Neutrophil (primary cell): ENCODE measurements around the gene BICD1.

Source experiments
- H3K27ac ChIP-seq: fragments of 200-600 bp; sonication (generic); 2 replicates; pipeline ENCODE4 v1.5.1; 2016; ENCODE audit warnings: mild to moderate bottlenecking, moderate library complexity
- H3K27me3 ChIP-seq: fragments of 200-600 bp; sonication (generic); 2 replicates; pipeline ENCODE4 v1.6.0; 2016; ENCODE audit warnings: mild to moderate bottlenecking
- H3K36me3 ChIP-seq: fragments of 200-600 bp; sonication (generic); 2 replicates; pipeline ENCODE4 v1.5.1; 2017
- H3K4me1 ChIP-seq, 2 experiments: fragments of 200-600 bp in 1 of 2; sonication (generic) in 1 of 2; 1 replicate in 1 of 2; 2 replicates in 1 of 2; pipeline versions ENCODE4 v1.5.1 to v1.6.1; 2013 to 2016; ENCODE audit warnings: low read depth in 1 of 2, low read length in 1 of 2, mild to moderate bottlenecking in 1 of 2, moderate library complexity in 1 of 2; ENCODE audit not compliant: control insufficient read depth in 1 of 2, insufficient read depth in 1 of 2
- H3K4me3 ChIP-seq, 2 experiments: fragments of 200-600 bp in 1 of 2; sonication (generic) in 1 of 2; 1 replicate in 1 of 2; 2 replicates in 1 of 2; pipeline ENCODE4 v1.5.1; 2013 to 2016; ENCODE audit warnings: low read depth in 1 of 2, low read length in 1 of 2, mild to moderate bottlenecking in 1 of 2, moderate library complexity in 1 of 2
- H3K9me3 ChIP-seq: fragments of 200-600 bp; sonication (generic); 2 replicates; pipeline ENCODE4 v1.5.1; 2016
- CTCF ChIP-seq: fragments of 200-600 bp; sonication (generic); IDR thresholded peaks from 2 replicates; pipeline ENCODE4 v1.5.1; 2016; ENCODE audit warnings: antibody characterized with exemption

BICD1 gene

DNA sequence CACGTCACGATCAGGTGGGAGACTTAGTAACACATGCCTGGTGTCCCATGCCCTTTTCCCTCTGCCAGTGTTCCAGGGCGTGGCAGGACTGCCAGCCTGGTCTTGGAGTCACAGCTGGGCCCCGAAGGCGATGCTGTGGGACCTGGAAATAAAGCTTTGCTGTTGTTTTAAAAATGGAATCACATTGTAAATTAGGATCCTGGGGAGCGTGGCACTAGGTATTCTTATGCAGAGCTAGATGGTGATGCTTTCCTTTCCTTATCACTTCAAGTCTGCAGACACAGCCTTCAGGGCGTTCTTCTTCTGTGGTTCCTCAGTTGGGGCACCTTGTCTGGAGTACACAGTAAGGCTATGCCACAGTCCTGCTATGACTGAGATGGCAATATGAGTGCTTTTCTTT is 64.6 kb downstream of the BICD1 start:
- TF ChIP-seq CTCF = no peak
- no peaks in the 10 kb centered on the region for H3K27me3 ChIP-seq
- no peak overlapping the region for H3K27ac ChIP-seq
- no peak overlapping the region for H3K4me3 ChIP-seq
- no peaks in the 10 kb centered on the region for H3K36me3 ChIP-seq
- H3K9me3 ChIP-seq = peaks cover under 1% of the 10 kb centered on the region
- H3K4me1 ChIP-seq = no peaks in the 10 kb centered on the region

GRCh38 chr12:32176606-32177005 is 70.0 kb downstream of the BICD1 start:
- Histone ChIP-seq H3K27me3 (no peaks in the 10 kb centered on the region), H3K27ac (no peak overlapping the region), H3K4me3 (no peak overlapping the region), H3K4me1 (no peaks in the 10 kb centered on the region), H3K36me3 (no peaks in the 10 kb centered on the region), H3K9me3 (no peaks in the 10 kb centered on the region)
- no peak for TF ChIP-seq CTCF

GRCh38 chr12:32178341-32179010 is 71.8 kb downstream of the BICD1 start:
- no peaks in the 10 kb centered on the region for H3K36me3 ChIP-seq
- no peaks in the 10 kb centered on the region for H3K9me3 ChIP-seq
- no peak for TF ChIP-seq CTCF
- no peaks in the 10 kb centered on the region for H3K27me3 ChIP-seq
- H3K27ac ChIP-seq = no peak overlapping the region
- H3K4me1 ChIP-seq = no peaks in the 10 kb centered on the region
- H3K4me3 ChIP-seq = no peak overlapping the region

DNA sequence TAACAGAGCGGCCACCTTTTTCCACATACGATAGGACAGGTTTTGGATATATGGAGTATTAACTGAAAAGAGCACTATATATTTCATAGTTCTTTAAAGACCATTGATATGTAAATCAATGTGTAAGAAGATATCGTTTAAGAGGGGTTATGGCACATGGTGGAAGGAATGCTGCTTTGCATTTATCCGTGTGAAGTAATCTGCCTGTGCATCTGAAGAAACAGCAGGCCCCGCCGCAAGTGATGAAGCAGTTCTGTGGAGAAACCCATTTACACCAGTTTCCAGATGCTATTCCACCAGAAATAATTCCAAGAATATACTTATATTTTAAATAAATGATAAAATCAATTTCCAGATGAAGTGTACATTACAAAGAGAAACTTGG is 72.4 kb downstream of the BICD1 start:
- no peaks in the 10 kb centered on the region for H3K9me3 ChIP-seq
- H3K36me3 ChIP-seq = no peaks in the 10 kb centered on the region
- H3K27me3 ChIP-seq = no peaks in the 10 kb centered on the region
- no peak for TF ChIP-seq CTCF
- H3K4me1 ChIP-seq = no peaks in the 10 kb centered on the region
- no peak overlapping the region for H3K27ac ChIP-seq
- H3K4me3 ChIP-seq = no peak overlapping the region

GRCh38 chr12:32181498-32182175 is 75.0 kb downstream of the BICD1 start:
- TF ChIP-seq CTCF = no peak
- Histone ChIP-seq H3K4me1 (no peaks in the 10 kb centered on the region), H3K36me3 (no peaks in the 10 kb centered on the region), H3K4me3 (no peak overlapping the region), H3K27ac (no peak overlapping the region), H3K9me3 (no peaks in the 10 kb centered on the region), H3K27me3 (no peaks in the 10 kb centered on the region)
